HEK293 (cell line): ENCODE data around the gene NLGN3.

Source experiments
- CTCF ChIA-PET: fragments of 350-600 bp; formaldehyde crosslinking; extraction: SDS; loops from one replicate; lab custom pipeline; 2021; ENCODE audit warnings: antibody characterized with exemption; lab: Yijun Ruan, JAX
- POLR2A ChIA-PET: fragments of 300-600 bp; formaldehyde crosslinking; extraction: SDS; loops from one replicate; lab custom pipeline; 2020; ENCODE audit warnings: antibody characterized with exemption, inconsistent platforms; lab: Yijun Ruan, JAX
- H3K27ac ChIP-seq: fragments of 200-500 bp; sonication (Bioruptor generic); 2 replicates; pipeline ENCODE4 v1.5.1; 2014; ENCODE audit warnings: low read depth, low read length, control low read depth, inconsistent platforms; ENCODE audit errors: extremely low read depth
- H3K36me3 ChIP-seq, 2 experiments: fragments of 200-500 bp in 1 of 2; sonication (Bioruptor generic) in 1 of 2; 1 replicate in 1 of 2; 2 replicates in 1 of 2; pipeline ENCODE4 v1.5.1; 2014 to 2017; ENCODE audit warnings: inconsistent platforms in 2 of 2, low read length in 2 of 2; ENCODE audit not compliant: control insufficient read depth in 2 of 2, insufficient read depth in 1 of 2
- H3K4me1 ChIP-seq: fragments of 200-500 bp; sonication (Bioruptor generic); 2 replicates; pipeline ENCODE4 v1.5.1; 2014; ENCODE audit warnings: mild to moderate bottlenecking, low read length, inconsistent platforms; ENCODE audit not compliant: control insufficient read depth, insufficient read depth
- H3K4me3 ChIP-seq: 2 replicates; pipeline ENCODE4 v1.5.1; 2011; ENCODE audit warnings: low read depth, mild to moderate bottlenecking, control low read depth, low read length, moderate library complexity
- H3K9me3 ChIP-seq: fragments of 200-500 bp; sonication (Bioruptor generic); 2 replicates; pipeline ENCODE4 v1.5.1; 2014; ENCODE audit warnings: low read depth, low read length, inconsistent platforms; ENCODE audit not compliant: control insufficient read depth, insufficient read depth
- IKZF3 ChIP-seq: fragments of 450-650 bp; IDR thresholded peaks from 2 replicates; pipeline ENCODE4 v1.5.0; 2018; ENCODE audit warnings: missing biosample characterization, mild to moderate bottlenecking, missing genetic modification characterization, moderate library complexity
- KLF8 ChIP-seq: fragments of 450-650 bp; formaldehyde crosslinking; IDR thresholded peaks from 2 replicates; pipeline ENCODE4 v1.5.1; 2016; ENCODE audit warnings: missing biosample characterization, missing genetic modification characterization
- PRDM1 ChIP-seq: fragments of 450-650 bp; formaldehyde crosslinking; IDR thresholded peaks from 2 replicates; pipeline ENCODE4; 2016; ENCODE audit warnings: missing biosample characterization, missing genetic modification characterization
- REPIN1 ChIP-seq: fragments of 450-650 bp; formaldehyde crosslinking; IDR thresholded peaks from 2 replicates; pipeline ENCODE4 v1.5.1; 2017; ENCODE audit warnings: missing biosample characterization, missing genetic modification characterization, low read depth
- SP7 ChIP-seq: fragments of 450-650 bp; formaldehyde crosslinking; IDR thresholded peaks from 2 replicates; pipeline ENCODE4 v1.5.1; 2016; ENCODE audit warnings: missing biosample characterization, missing genetic modification characterization
- WT1 ChIP-seq: fragments of 450-650 bp; formaldehyde crosslinking; IDR thresholded peaks from 2 replicates; pipeline ENCODE4 v1.5.1; 2016; ENCODE audit warnings: missing biosample characterization, missing genetic modification characterization
- YY2 ChIP-seq: fragments of 450-650 bp; formaldehyde crosslinking; IDR thresholded peaks from 2 replicates; pipeline ENCODE4 v1.5.1; 2016; ENCODE audit warnings: missing biosample characterization, missing genetic modification characterization
- ZBTB17 ChIP-seq: fragments of 450-650 bp; formaldehyde crosslinking; IDR thresholded peaks from 2 replicates; pipeline ENCODE4 v1.5.1; 2016; ENCODE audit warnings: missing biosample characterization, missing genetic modification characterization
- ZBTB21 ChIP-seq: fragments of 450-650 bp; formaldehyde crosslinking; IDR thresholded peaks from 2 replicates; pipeline ENCODE4 v1.5.1; 2017; ENCODE audit warnings: missing biosample characterization, missing genetic modification characterization
- ZEB2 ChIP-seq: fragments of 450-650 bp; formaldehyde crosslinking; IDR thresholded peaks from 2 replicates; pipeline ENCODE4 v1.5.1; 2016; ENCODE audit warnings: missing biosample characterization, missing genetic modification characterization
- ZNF114 ChIP-seq: fragments of 450-650 bp; formaldehyde crosslinking; IDR thresholded peaks from 2 replicates; pipeline ENCODE4 v1.5.0; 2017; ENCODE audit warnings: missing biosample characterization, missing genetic modification characterization
- ZNF155 ChIP-seq: fragments of 450-650 bp; formaldehyde crosslinking; IDR thresholded peaks from 2 replicates; pipeline ENCODE4 v1.5.1; 2016; ENCODE audit warnings: missing biosample characterization, missing genetic modification characterization
- ZNF24 ChIP-seq: fragments of 450-650 bp; formaldehyde crosslinking; IDR thresholded peaks from 2 replicates; pipeline ENCODE4 v1.5.1; 2016; ENCODE audit warnings: missing biosample characterization, missing genetic modification characterization
- ZNF274 ChIP-seq, 2 experiments: fragments of 200-500 bp in 1 of 2; fragments of 450-650 bp in 1 of 2; sonication (Bioruptor generic) in 1 of 2; formaldehyde crosslinking in 1 of 2; IDR thresholded peaks; 2 replicates each; pipeline versions ENCODE4 v1.5.1 to v1.6.1; 2014 to 2016; ENCODE audit warnings: borderline replicate concordance in 1 of 2, inconsistent platforms in 1 of 2, low read length in 1 of 2, missing biosample characterization in 1 of 2, missing genetic modification characterization in 1 of 2
- ZNF37A ChIP-seq: fragments of 450-650 bp; IDR thresholded peaks from 2 replicates; pipeline ENCODE4 v1.5.1; 2018; ENCODE audit warnings: missing biosample characterization, missing genetic modification characterization
- ZNF423 ChIP-seq: fragments of 450-650 bp; formaldehyde crosslinking; IDR thresholded peaks from 2 replicates; pipeline ENCODE4 v1.5.1; 2016; ENCODE audit warnings: missing biosample characterization, missing genetic modification characterization
- ZNF561 ChIP-seq: fragments of 450-650 bp; IDR thresholded peaks from 2 replicates; pipeline ENCODE4 v1.5.1; 2018; ENCODE audit warnings: missing biosample characterization, missing genetic modification characterization, borderline replicate concordance
- ZSCAN16 ChIP-seq: fragments of 450-650 bp; formaldehyde crosslinking; IDR thresholded peaks from 2 replicates; pipeline ENCODE4 v1.5.1; 2016; ENCODE audit warnings: missing biosample characterization, missing genetic modification characterization
- ZXDB ChIP-seq: fragments of 450-650 bp; formaldehyde crosslinking; IDR thresholded peaks from 2 replicates; pipeline ENCODE4 v1.5.1; 2016; ENCODE audit warnings: missing biosample characterization, missing genetic modification characterization
- TF ChIP-seq, protein P1 (sequence below): fragments of 450-650 bp; formaldehyde crosslinking; IDR thresholded peaks from 2 replicates; pipeline ENCODE4 v1.5.1; 2017; ENCODE audit warnings: missing biosample characterization, missing genetic modification characterization
- TF ChIP-seq, protein P2 (sequence below): fragments of 450-650 bp; formaldehyde crosslinking; IDR thresholded peaks from 2 replicates; pipeline ENCODE4 v1.5.1; 2017; ENCODE audit warnings: missing biosample characterization, missing genetic modification characterization
- TF ChIP-seq, protein P3 (sequence below): fragments of 450-650 bp; formaldehyde crosslinking; IDR thresholded peaks from 2 replicates; pipeline ENCODE4 v1.5.1; 2017; ENCODE audit warnings: missing biosample characterization, missing genetic modification characterization

The NLGN3 gene

DNA sequence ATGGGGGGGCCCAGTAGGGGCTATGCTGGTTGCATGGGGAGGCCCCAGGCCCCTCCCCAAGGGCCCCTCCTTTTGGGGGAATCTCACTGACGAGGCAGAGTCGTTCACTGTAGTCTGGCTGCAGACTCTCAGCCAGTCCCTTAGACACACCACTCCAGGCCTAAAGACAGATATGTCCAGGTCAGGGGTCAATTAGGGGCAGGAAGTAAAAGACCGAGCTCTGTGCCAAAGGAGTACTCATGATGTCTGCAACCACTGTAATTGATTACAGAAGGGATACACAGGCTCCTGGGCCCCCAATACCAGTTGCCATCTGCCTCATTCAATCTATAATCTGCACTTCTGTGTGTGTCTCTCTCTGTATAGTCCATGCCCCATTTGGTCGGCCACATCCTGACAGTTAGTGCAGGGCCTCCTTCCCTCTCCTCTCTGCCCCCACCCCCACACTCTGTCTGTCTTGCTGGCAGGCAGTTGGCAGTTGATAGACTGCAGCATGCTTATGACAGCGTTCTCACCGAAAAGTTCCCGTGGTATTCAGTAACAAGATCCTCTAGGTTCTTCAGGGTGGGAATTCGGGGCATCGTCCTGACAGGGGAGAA is 36.8 kb upstream of the NLGN3 start:
- no peak overlapping the region for H3K4me3 ChIP-seq
- ChIA-PET POLR2A (no interaction called here), CTCF (interaction anchor here (0.6 kb wide), 1 partner anchor 1614 kb away, joined by 3 read pairs; no protein-coding TSS in a partner anchor)
- H3K27ac ChIP-seq: no peak overlapping the region
- no peak for TF ChIP-seq SP7
- TF ChIP-seq ZEB2 (tag by site-specific recombination): no peak
- TF ChIP-seq REPIN1 (tag by site-specific recombination): no peak
- TF ChIP-seq ZNF37A (tag by site-specific recombination): no peak
- TF ChIP-seq, all 188 proteins: peak for 0
- Histone ChIP-seq H3K36me3 (no peaks in the 10 kb centered on the region), H3K9me3 (no peaks in the 10 kb centered on the region), H3K4me1 (no peaks in the 10 kb centered on the region)

DNA sequence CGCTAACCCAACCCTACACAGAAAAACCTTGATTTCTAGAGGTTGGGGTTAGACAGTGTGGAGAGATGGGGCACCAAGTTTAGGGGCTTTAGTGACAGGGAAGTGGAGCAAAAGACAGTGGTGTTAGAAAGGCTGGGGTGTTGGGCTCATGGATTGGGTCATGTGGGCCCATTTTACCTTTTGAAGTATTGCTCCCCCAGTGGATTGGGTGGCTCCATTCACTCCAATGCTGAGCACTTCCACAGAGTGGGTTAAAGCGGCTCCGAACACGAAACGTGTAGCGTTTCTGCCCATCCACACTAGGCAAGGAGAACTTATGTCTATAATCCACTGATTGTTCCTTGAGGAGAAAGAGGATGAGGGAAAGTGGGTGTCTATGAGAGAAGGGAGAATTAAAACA is 35.6 kb upstream of the NLGN3 start:
- CTCF ChIA-PET: no interaction called here
- H3K27ac ChIP-seq: no peak overlapping the region
- no peaks in the 10 kb centered on the region for H3K36me3 ChIP-seq
- H3K4me1 ChIP-seq: no peaks in the 10 kb centered on the region
- TF ChIP-seq ZBTB21 (tag by site-specific recombination) (no peak), IKZF3 (tag by site-specific recombination) (no peak), KLF8 (tag by site-specific recombination) (no peak), WT1 (tag by site-specific recombination) (no peak), ZNF155 (tag by site-specific recombination) (no peak), YY2 (tag by site-specific recombination) (no peak), ZNF561 (tag by site-specific recombination) (no peak), PRDM1 (tag by site-specific recombination) (no peak), ZNF423 (tag by site-specific recombination) (no peak), ZNF24 (tag by site-specific recombination) (no peak), ZNF114 (tag by site-specific recombination) (no peak), ZSCAN16 (no peak), ZNF274 (IDR thresholded peaks at IDR 0.05; ENCODE audit: low read length) (no peak), ZNF274 (tag by site-specific recombination; IDR thresholded peaks at IDR 0.05; ENCODE audit: borderline replicate concordance) (no peak), ZXDB (tag by site-specific recombination) (no peak), ZBTB17 (no peak)
- TF ChIP-seq, protein P1, sequence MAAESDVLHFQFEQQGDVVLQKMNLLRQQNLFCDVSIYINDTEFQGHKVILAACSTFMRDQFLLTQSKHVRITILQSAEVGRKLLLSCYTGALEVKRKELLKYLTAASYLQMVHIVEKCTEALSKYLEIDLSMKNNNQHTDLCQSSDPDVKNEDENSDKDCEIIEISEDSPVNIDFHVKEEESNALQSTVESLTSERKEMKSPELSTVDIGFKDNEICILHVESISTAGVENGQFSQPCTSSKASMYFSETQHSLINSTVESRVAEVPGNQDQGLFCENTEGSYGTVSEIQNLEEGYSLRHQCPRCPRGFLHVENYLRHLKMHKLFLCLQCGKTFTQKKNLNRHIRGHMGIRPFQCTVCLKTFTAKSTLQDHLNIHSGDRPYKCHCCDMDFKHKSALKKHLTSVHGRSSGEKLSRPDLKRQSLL (tag by site-specific recombination): no peak
- TF ChIP-seq, protein P2, sequence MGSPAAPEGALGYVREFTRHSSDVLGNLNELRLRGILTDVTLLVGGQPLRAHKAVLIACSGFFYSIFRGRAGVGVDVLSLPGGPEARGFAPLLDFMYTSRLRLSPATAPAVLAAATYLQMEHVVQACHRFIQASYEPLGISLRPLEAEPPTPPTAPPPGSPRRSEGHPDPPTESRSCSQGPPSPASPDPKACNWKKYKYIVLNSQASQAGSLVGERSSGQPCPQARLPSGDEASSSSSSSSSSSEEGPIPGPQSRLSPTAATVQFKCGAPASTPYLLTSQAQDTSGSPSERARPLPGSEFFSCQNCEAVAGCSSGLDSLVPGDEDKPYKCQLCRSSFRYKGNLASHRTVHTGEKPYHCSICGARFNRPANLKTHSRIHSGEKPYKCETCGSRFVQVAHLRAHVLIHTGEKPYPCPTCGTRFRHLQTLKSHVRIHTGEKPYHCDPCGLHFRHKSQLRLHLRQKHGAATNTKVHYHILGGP (tag by site-specific recombination): no peak
- TF ChIP-seq, protein P3, sequence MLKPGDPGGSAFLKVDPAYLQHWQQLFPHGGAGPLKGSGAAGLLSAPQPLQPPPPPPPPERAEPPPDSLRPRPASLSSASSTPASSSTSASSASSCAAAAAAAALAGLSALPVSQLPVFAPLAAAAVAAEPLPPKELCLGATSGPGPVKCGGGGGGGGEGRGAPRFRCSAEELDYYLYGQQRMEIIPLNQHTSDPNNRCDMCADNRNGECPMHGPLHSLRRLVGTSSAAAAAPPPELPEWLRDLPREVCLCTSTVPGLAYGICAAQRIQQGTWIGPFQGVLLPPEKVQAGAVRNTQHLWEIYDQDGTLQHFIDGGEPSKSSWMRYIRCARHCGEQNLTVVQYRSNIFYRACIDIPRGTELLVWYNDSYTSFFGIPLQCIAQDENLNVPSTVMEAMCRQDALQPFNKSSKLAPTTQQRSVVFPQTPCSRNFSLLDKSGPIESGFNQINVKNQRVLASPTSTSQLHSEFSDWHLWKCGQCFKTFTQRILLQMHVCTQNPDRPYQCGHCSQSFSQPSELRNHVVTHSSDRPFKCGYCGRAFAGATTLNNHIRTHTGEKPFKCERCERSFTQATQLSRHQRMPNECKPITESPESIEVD (tag by site-specific recombination): no peak
- POLR2A ChIA-PET: no interaction called here
- H3K4me3 ChIP-seq: no peak overlapping the region
- H3K9me3 ChIP-seq: no peaks in the 10 kb centered on the region
